Sigmoid colon (tissue), 7 donors: ENCODE measurements around the gene ABCB1. TPM values are rescaled to one million over a fixed set of nuclear protein-coding genes. Genes with fewer than 3 reads are reported as not detected.

Experiments
- DNase-seq: peaks from one replicate; pipeline ENCODE4 v3.0.0-alpha.2; 2019
- H3K27ac ChIP-seq, 4 donors: fragments of 200-600 bp; sonication (generic); one replicate each; pipeline ENCODE4 v1.5.1; 2016 to 2019; ENCODE audit warnings: mild to moderate bottlenecking in 1 of 4
- H3K27me3 ChIP-seq, 3 donors: fragments of 200-600 bp; sonication (generic); one replicate each; pipeline ENCODE4 v1.5.1; 2019; ENCODE audit warnings: mild to moderate bottlenecking in 1 of 3
- H3K36me3 ChIP-seq, 4 donors: fragments of 200-600 bp; sonication (generic); one replicate each; pipeline ENCODE4 v1.5.1; 2016 to 2019
- H3K4me1 ChIP-seq, 4 donors: fragments of 200-600 bp; sonication (generic); one replicate each; pipeline ENCODE4 v1.5.1; 2017 to 2019
- H3K4me3 ChIP-seq, 4 donors: fragments of 200-600 bp; sonication (generic); one replicate each; pipeline ENCODE4 v1.5.1; 2017 to 2019; ENCODE audit warnings: mild to moderate bottlenecking in 2 of 4, moderate library complexity in 1 of 4
- H3K9me3 ChIP-seq, 4 donors: fragments of 200-600 bp in 3 of 4; sonication (generic) in 3 of 4; one replicate each; pipeline versions ENCODE4 v1.5.1 to v1.6.1; 2013 to 2019
- EP300 ChIP-seq, 4 donors: sonication (generic); formaldehyde crosslinking; IDR thresholded peaks; one replicate each; pipeline ENCODE4 v1.6.1; 2017; ENCODE audit warnings: antibody characterized with exemption in 4 of 4
- POLR2A ChIP-seq, 2 donors: fragments of 450-650 bp; IDR thresholded peaks; one replicate each; pipeline ENCODE4 v1.6.1; 2016; ENCODE audit warnings: antibody characterized with exemption in 2 of 2, mild to moderate bottlenecking in 2 of 2, moderate library complexity in 2 of 2
- POLR2AphosphoS5 ChIP-seq, 4 donors: sonication (generic); formaldehyde crosslinking; IDR thresholded peaks; one replicate each; pipeline ENCODE4 v1.6.1; 2017; ENCODE audit warnings: antibody characterized with exemption in 4 of 4
- WGBS, 2 donors: extraction: QIAGEN DNeasy Blood & Tissue Kit; methylation state at CpG; one replicate each; pipeline ENCODE4 v1.1.7; 2013; 5-methylcytosine and 5-hydroxymethylcytosine counted together
- intact Hi-C: fragments of 100-400 bp; cut with DNase I; formaldehyde crosslinking; loops from one replicate; pipeline ENCODE4 v1.15.1; 2023
- polyA plus RNA-seq, 3 donors: library from polyadenylated mRNA; stranded (reverse); fragments of 200-250 nt; gene quantifications; one replicate each; pipeline ENCODE4 v1.2.3, GENCODE V29; 2013
- total RNA-seq, 4 donors: library from RNA; depleted of rRNA; stranded (reverse); fragments of >200 nt; gene quantifications; one replicate each; pipeline ENCODE4 v1.1.0, GENCODE V29; 2016
- TF ChIP-seq, protein P1 (sequence below), 4 experiments: fragments of 450-650 bp in 3 of 4; fragments of 200-600 bp in 1 of 4; IDR thresholded peaks; one replicate each; pipeline ENCODE4 v1.5.1; 2016 to 2019; ENCODE audit warnings: antibody characterized with exemption in 4 of 4, mild to moderate bottlenecking in 3 of 4, moderate library complexity in 2 of 4
- donor health status: healthy with polysubstance abuse.
- donor health status: Bipolar disorder and iron deficiency.
- donor health status: healthy.

ABCB1 gene
- total and polyA plus RNA-seq, 7 donors, result 4.6 to 17.6 (median 5.8) TPM

DNA sequence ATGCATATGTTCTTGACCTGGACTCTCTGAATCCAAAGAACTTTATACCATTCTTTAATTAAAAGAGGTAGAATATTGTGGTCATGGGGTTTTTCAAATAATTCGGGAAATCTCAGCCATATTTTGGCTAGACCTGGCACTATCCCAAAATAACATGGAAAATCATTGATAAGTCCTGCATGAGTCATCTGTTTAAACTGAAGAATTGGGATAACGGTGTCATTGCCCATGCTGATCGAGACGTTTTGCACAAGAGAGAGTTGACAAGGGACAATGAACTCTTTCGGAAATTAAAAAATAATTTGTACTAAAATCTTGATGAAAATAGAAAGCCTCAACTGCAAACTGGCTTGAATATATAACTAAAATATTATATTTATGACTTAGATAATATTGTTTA is 105.3 kb downstream of the ABCB1 start:
- intact Hi-C loops, result no loop called here
- Histone ChIP-seq H3K27ac (no peak overlapping the region), H3K4me3 (no peak overlapping the region), H3K4me1 (no peaks in the 10 kb centered on the region), H3K27me3 (no peaks in the 10 kb centered on the region), H3K36me3 (no peaks in the 10 kb centered on the region), H3K9me3 (no peaks in the 10 kb centered on the region)
- 65 to 87% methylated on average over 5 of the region's 5 CpGs for WGBS, 2 donors
- TF ChIP-seq, protein P1, sequence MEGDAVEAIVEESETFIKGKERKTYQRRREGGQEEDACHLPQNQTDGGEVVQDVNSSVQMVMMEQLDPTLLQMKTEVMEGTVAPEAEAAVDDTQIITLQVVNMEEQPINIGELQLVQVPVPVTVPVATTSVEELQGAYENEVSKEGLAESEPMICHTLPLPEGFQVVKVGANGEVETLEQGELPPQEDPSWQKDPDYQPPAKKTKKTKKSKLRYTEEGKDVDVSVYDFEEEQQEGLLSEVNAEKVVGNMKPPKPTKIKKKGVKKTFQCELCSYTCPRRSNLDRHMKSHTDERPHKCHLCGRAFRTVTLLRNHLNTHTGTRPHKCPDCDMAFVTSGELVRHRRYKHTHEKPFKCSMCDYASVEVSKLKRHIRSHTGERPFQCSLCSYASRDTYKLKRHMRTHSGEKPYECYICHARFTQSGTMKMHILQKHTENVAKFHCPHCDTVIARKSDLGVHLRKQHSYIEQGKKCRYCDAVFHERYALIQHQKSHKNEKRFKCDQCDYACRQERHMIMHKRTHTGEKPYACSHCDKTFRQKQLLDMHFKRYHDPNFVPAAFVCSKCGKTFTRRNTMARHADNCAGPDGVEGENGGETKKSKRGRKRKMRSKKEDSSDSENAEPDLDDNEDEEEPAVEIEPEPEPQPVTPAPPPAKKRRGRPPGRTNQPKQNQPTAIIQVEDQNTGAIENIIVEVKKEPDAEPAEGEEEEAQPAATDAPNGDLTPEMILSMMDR (IDR thresholded peaks at IDR 0.05), result no peak
- no peak for TF ChIP-seq POLR2A (IDR thresholded peaks at IDR 0.05)
- no peak for TF ChIP-seq POLR2AphosphoS5 (IDR thresholded peaks at IDR 0.05)
- TF ChIP-seq EP300 (IDR thresholded peaks at IDR 0.05), result no peak
- no peak for DNase-seq

DNA sequence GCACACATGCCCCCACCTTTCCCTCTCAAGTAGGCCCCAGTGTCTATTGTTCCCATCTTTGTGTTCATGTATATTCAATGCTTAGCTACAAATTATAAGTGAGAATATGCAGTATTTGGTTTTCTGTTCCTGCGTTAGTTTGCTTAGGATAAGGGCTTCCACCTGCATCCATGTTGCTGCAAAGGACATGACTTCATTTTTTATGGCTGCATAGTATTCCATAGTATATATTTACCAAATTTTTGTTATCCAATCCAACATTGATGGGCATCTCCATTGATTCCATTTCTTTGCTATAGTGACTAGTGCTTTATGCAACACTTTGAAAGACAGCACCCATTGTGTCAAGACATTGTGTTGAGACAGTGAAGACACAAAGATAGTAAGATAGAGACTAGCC is 106.2 kb downstream of the ABCB1 start:
- 98 to 100% methylated on average over 1 of the region's 1 CpG for WGBS, 2 donors
- intact Hi-C loops, result no loop called here

DNA sequence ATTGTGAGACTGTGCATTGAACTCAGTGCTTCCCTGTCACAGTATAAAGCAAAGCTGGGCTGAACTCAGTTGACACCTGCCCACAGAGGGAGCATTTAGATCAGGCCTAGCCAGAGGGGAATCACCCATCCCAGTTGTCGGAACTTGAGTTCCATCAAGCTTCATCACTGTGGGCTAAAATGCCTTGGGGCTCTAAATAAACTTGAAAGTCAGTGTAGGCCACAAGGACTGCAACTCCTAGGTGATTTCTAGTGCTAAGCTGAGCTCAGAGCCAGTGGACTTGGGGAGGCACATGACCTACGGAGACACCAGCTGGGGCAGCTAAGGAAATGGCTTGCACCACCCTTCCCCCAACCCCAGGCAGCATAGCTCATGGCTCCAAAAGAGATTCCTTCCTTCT is 117.6 kb downstream of the ABCB1 start:
- DNase-seq, result no peak
- WGBS, 2 donors, result 94 to 95% methylated on average over 2 of the region's 2 CpGs

More for the DNA sequence above, 106.2 kb downstream of the ABCB1 start:
- Histone ChIP-seq H3K4me3 (no peak overlapping the region), H3K27me3 (no peaks in the 10 kb centered on the region), H3K9me3 (no peaks in the 10 kb centered on the region), H3K4me1 (no peaks in the 10 kb centered on the region), H3K36me3 (no peaks in the 10 kb centered on the region), H3K27ac (no peak overlapping the region)
- DNase-seq, result no peak
- TF ChIP-seq POLR2AphosphoS5 (IDR thresholded peaks at IDR 0.05) (no peak), EP300 (IDR thresholded peaks at IDR 0.05) (no peak), POLR2A (IDR thresholded peaks at IDR 0.05) (no peak)
- TF ChIP-seq, protein P1 (IDR thresholded peaks at IDR 0.05), result no peak

DNA sequence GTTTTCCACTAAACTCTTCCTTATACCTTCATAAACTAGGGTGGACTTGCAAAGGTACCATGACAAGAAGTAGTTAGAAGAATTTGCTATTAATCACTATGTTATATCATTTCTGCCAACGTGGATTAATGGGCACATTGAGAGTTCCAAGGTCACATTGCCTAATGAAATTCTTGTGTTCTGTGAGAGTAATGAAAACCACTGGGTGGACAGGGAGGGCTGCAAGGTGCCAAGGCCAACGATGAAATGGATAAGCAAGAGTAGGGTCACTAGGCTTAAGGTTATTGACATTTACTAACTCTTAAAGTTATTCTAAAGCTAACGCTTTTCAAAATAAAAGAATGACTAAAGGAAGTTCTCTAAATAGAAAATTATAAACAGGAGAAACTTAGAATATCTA is 118.6 kb downstream of the ABCB1 start:
- no peaks in the 10 kb centered on the region for H3K4me1 ChIP-seq
- H3K4me3 ChIP-seq, result no peak overlapping the region
- H3K27ac ChIP-seq, result no peak overlapping the region
- TF ChIP-seq POLR2A (IDR thresholded peaks at IDR 0.05) (no peak), POLR2AphosphoS5 (IDR thresholded peaks at IDR 0.05) (no peak), EP300 (IDR thresholded peaks at IDR 0.05) (no peak)
- TF ChIP-seq, protein P1 (IDR thresholded peaks at IDR 0.05), result no peak
- no peaks in the 10 kb centered on the region for H3K9me3 ChIP-seq
- no peaks in the 10 kb centered on the region for H3K27me3 ChIP-seq
- 72 to 81% methylated on average over 3 of the region's 3 CpGs for WGBS, 2 donors
- no peak for DNase-seq
- H3K36me3 ChIP-seq, result no peaks in the 10 kb centered on the region
- intact Hi-C loops, result no loop called here

More for the DNA sequence above, 117.6 kb downstream of the ABCB1 start:
- H3K36me3 ChIP-seq, result no peaks in the 10 kb centered on the region
- no peak for TF ChIP-seq EP300 (IDR thresholded peaks at IDR 0.05)
- TF ChIP-seq, protein P1 (IDR thresholded peaks at IDR 0.05), result no peak
- no peak for TF ChIP-seq POLR2A (IDR thresholded peaks at IDR 0.05)
- TF ChIP-seq POLR2AphosphoS5 (IDR thresholded peaks at IDR 0.05), result no peak
- H3K4me3 ChIP-seq, result no peak overlapping the region
- H3K4me1 ChIP-seq, result no peaks in the 10 kb centered on the region
- H3K27me3 ChIP-seq, result no peaks in the 10 kb centered on the region
- no peaks in the 10 kb centered on the region for H3K9me3 ChIP-seq
- H3K27ac ChIP-seq, result no peak overlapping the region
- intact Hi-C loops, result no loop called here

DNA sequence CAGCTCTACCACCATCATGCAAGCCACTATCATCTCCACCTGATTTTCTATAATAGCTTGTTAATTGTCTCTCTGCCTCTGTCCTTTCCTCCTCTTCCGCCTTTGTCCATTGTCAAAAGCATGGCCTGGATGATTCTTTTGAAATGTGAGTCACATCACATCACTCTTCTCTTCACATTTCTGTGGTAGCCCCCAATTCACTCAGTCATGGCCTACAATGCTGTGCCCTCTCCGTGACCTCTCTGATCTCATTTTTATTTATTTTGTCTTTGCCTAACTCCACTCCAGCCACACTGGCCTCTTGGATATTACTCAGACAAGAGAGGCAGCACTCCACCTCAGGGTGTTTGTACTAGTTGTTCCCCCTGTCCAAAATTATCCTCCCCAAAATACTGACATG is 120.3 kb downstream of the ABCB1 start:
- Histone ChIP-seq H3K4me3 (no peak overlapping the region), H3K4me1 (peaks cover 0 to 8% (median 6%) of the 10 kb centered on the region in 4 donors), H3K27ac (no peak overlapping the region), H3K9me3 (no peaks in the 10 kb centered on the region), H3K27me3 (peaks cover 0 to 5% (median 0%) of the 10 kb centered on the region in 3 donors), H3K36me3 (no peaks in the 10 kb centered on the region)
- TF ChIP-seq, protein P1 (IDR thresholded peaks at IDR 0.05), result no peak
- WGBS, 2 donors, result 91 to 97% methylated on average over 2 of the region's 2 CpGs
- no peak for DNase-seq
- intact Hi-C loops, result no loop called here
